A549 (cell line): Measurements from ENCODE around the gene CETN1.

Experiments used
- CTCF ChIP-seq: fragments of >200 bp; sonication (Bioruptor Twin); formaldehyde crosslinking; IDR thresholded peaks from 3 replicates; pipeline ENCODE4 v1.5.1; 2016
- JUN ChIP-seq, 2 experiments: fragments of >200 bp; sonication (Bioruptor Twin); formaldehyde crosslinking; IDR thresholded peaks; 2 replicates in 1 of 2; 3 replicates in 1 of 2; pipeline ENCODE4 v1.6.1; 2016 to 2017
- MYC ChIP-seq: IDR thresholded peaks from 2 replicates; pipeline ENCODE4 v1.6.1; 2012; ENCODE audit warnings: mild to moderate bottlenecking, inconsistent platforms, low read length, improper control_type of control experiment, borderline replicate concordance
- POLR2A ChIP-seq: IDR thresholded peaks from 2 replicates; pipeline ENCODE4 v1.6.1; 2012; ENCODE audit warnings: mild to moderate bottlenecking, low read length
- ZC3H11A ChIP-seq: fragments of 450-650 bp; IDR thresholded peaks from 2 replicates; pipeline ENCODE4 v1.6.1; 2014; ENCODE audit warnings: antibody characterized with exemption, mild to moderate bottlenecking

- TF ChIP-seq POLR2A: no peak
- TF ChIP-seq JUN (IDR thresholded peaks at IDR 0.05): no peak
- TF ChIP-seq MYC: no peak
- no peak for TF ChIP-seq CTCF
- no peak for TF ChIP-seq ZC3H11A
Observed at GRCh38 chr18:572091-572830, 7.9 kb upstream of the CETN1 start.
